HCT116 (cell line): Measurements from ENCODE around the gene TPM4.
"Not testable (repeated sequence)": the region's sequence is repeated elsewhere in the genome, so short reads cannot be mapped to it uniquely, and the experiment has no call there.

Experiments used
- EZH2 ChIP-seq: fragments of 200-600 bp; sonication (generic); IDR thresholded peaks from 2 replicates; pipeline ENCODE4 v1.6.1; 2017; ENCODE audit warnings: antibody characterized with exemption, mixed run types
- FOSL1 ChIP-seq: IDR thresholded peaks from 2 replicates; pipeline ENCODE4 v1.6.1; 2012; ENCODE audit warnings: low read depth
- POLR2A ChIP-seq: IDR thresholded peaks from 2 replicates; pipeline ENCODE4 v1.7.0; 2011; ENCODE audit warnings: borderline replicate concordance; ENCODE audit not compliant: insufficient read depth, insufficient read length; ENCODE audit errors: extremely low read depth
- POLR2AphosphoS5 ChIP-seq: IDR thresholded peaks from 2 replicates; pipeline ENCODE4 v1.6.1; 2011; ENCODE audit warnings: mild to moderate bottlenecking, low read depth, low read length, moderate library complexity
- SP1 ChIP-seq: IDR thresholded peaks from 2 replicates; pipeline ENCODE4 v1.6.1; 2012; ENCODE audit warnings: low read depth
- TF ChIP-seq, protein P1 (sequence below), 3 experiments: fragments of 200-600 bp in 1 of 3; sonication (generic) in 1 of 3; IDR thresholded peaks in 2 of 3; conservative IDR thresholded peaks in 1 of 3; 2 replicates each; pipeline ENCODE4 v1.5.1; 2012 to 2017; ENCODE audit warnings: low read depth in 2 of 3, low read length in 2 of 3, antibody characterized with exemption in 1 of 3, borderline replicate concordance in 1 of 3, control low read depth in 1 of 3, mild to moderate bottlenecking in 1 of 3, mixed read lengths in 1 of 3, mixed run types in 1 of 3, moderate library complexity in 1 of 3; ENCODE audit not compliant: insufficient read depth in 1 of 3

DNA sequence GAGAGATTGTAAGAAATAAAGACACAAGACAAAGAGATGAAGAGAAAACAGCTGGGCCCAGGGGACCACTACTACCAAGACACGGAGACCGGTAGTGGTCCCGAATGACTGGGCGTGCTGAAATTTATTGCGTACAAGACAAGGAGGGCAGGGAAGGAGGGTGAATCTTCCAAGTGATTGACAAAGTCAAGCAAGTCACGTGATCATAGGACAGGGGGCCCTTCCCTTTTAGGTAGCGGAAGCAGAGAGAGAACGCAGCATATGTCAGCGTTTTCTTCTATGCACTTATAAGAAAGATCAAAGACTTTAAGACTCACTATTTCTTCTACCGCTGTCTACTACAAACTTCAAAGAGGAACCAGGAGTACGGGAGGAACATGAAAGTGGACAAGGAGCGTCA is 46.1 kb upstream of the TPM4 start:
- TF ChIP-seq, protein P1, sequence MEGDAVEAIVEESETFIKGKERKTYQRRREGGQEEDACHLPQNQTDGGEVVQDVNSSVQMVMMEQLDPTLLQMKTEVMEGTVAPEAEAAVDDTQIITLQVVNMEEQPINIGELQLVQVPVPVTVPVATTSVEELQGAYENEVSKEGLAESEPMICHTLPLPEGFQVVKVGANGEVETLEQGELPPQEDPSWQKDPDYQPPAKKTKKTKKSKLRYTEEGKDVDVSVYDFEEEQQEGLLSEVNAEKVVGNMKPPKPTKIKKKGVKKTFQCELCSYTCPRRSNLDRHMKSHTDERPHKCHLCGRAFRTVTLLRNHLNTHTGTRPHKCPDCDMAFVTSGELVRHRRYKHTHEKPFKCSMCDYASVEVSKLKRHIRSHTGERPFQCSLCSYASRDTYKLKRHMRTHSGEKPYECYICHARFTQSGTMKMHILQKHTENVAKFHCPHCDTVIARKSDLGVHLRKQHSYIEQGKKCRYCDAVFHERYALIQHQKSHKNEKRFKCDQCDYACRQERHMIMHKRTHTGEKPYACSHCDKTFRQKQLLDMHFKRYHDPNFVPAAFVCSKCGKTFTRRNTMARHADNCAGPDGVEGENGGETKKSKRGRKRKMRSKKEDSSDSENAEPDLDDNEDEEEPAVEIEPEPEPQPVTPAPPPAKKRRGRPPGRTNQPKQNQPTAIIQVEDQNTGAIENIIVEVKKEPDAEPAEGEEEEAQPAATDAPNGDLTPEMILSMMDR (IDR thresholded peaks at IDR 0.05 in 2 of 3, conservative IDR thresholded peaks at IDR 0.05 in 1 of 3; ENCODE audit: borderline replicate concordance in 1 of 3, insufficient read depth in 1 of 3, low read depth in 2 of 3, low read length in 2 of 3), result not testable (repeated sequence)
- TF ChIP-seq POLR2A, POLR2AphosphoS5, SP1, EZH2, FOSL1: not testable (repeated sequence)
